MM.1S (cell line): Measurements from ENCODE around the gene NQO2.

Source experiments
- DNase-seq: peaks from one replicate; pipeline ENCODE4 v3.0.0-alpha.2; 2015
- H2AFZ ChIP-seq: fragments of 300-600 bp; sonication (generic); 2 replicates; pipeline ENCODE4 v1.6.0; 2016; ENCODE audit warnings: antibody characterized with exemption, low read length
- H3F3A ChIP-seq: fragments of 300-600 bp; sonication (generic); 2 replicates; pipeline ENCODE4 v1.6.1; 2016; ENCODE audit warnings: mild to moderate bottlenecking, antibody characterized with exemption, low read length, moderate library complexity, mixed read lengths; ENCODE audit not compliant: insufficient read depth
- H3K27ac ChIP-seq: fragments of 300-600 bp; sonication (generic); 2 replicates; pipeline ENCODE4 v1.5.1; 2016; ENCODE audit warnings: mild to moderate bottlenecking, low read length
- H3K27me3 ChIP-seq: fragments of 300-600 bp; sonication (generic); replicated peaks from 2 replicates; pipeline ENCODE4 v1.6.0; 2016; ENCODE audit warnings: low read length; ENCODE audit not compliant: insufficient read depth
- H3K36me3 ChIP-seq: fragments of 300-600 bp; sonication (generic); replicated peaks from 2 replicates; pipeline ENCODE4 v1.6.1; 2016; ENCODE audit warnings: mild to moderate bottlenecking, low read length, mixed read lengths; ENCODE audit not compliant: insufficient read depth
- H3K4me1 ChIP-seq: fragments of 300-600 bp; sonication (generic); 2 replicates; pipeline ENCODE4 v1.6.1; 2016; ENCODE audit warnings: low read length, mixed read lengths
- H3K4me2 ChIP-seq: fragments of 300-600 bp; sonication (generic); 2 replicates; pipeline ENCODE4 v1.6.0; 2016; ENCODE audit warnings: low read depth, low read length
- H3K4me3 ChIP-seq: fragments of 300-600 bp; sonication (generic); 2 replicates; pipeline ENCODE4 v1.5.1; 2016; ENCODE audit warnings: low read length, mixed read lengths
- H3K79me2 ChIP-seq: fragments of 300-600 bp; sonication (generic); 2 replicates; pipeline ENCODE4 v1.6.1; 2016; ENCODE audit warnings: mixed run types, low read length, mixed read lengths
- H3K9ac ChIP-seq: fragments of 300-600 bp; sonication (generic); 2 replicates; pipeline ENCODE4 v1.6.1; 2016; ENCODE audit warnings: low read length, mixed read lengths
- H3K9me2 ChIP-seq: fragments of 300-600 bp; sonication (generic); replicated peaks from 2 replicates; pipeline ENCODE4 v1.6.1; 2016; ENCODE audit warnings: mild to moderate bottlenecking, low read length, mixed read lengths; ENCODE audit not compliant: insufficient read depth
- H3K9me3 ChIP-seq: fragments of 300-600 bp; sonication (generic); replicated peaks from 2 replicates; pipeline ENCODE4 v1.6.1; 2016; ENCODE audit warnings: mild to moderate bottlenecking, low read length, mixed read lengths; ENCODE audit not compliant: insufficient read depth
- H4K20me1 ChIP-seq: fragments of 300-600 bp; sonication (generic); 2 replicates; pipeline ENCODE4 v1.6.1; 2016; ENCODE audit warnings: mild to moderate bottlenecking, low read length, moderate library complexity, mixed read lengths; ENCODE audit not compliant: insufficient read depth
- CTCF ChIP-seq: fragments of 300-600 bp; sonication (generic); IDR thresholded peaks from 2 replicates; pipeline ENCODE4 v1.5.1; 2016; ENCODE audit warnings: antibody characterized with exemption, low read length, mixed read lengths
- EZH2 ChIP-seq: fragments of 300-600 bp; sonication (generic); optimal IDR thresholded peaks from 2 replicates; pipeline ENCODE3; 2017; ENCODE audit warnings: low read depth, mild to moderate bottlenecking, antibody characterized with exemption, low read length, mixed read lengths
- EZH2phosphoT487 ChIP-seq: fragments of 300-600 bp; sonication (generic); IDR thresholded peaks from 2 replicates; pipeline ENCODE4 v1.6.1; 2018; ENCODE audit warnings: antibody characterized with exemption, low read length

The NQO2 gene

GRCh38 chr6:2959909-2960719 lies 39.6 kb upstream of the NQO2 start:
- Histone ChIP-seq H3K9me2 (no peaks in the 10 kb centered on the region), H3K9ac (no peak overlapping the region), H3K9me3 (no peaks in the 10 kb centered on the region), H3K79me2 (no peaks in the 10 kb centered on the region), H3K27me3 (no peaks in the 10 kb centered on the region), H3K27ac (no peak overlapping the region), H3K4me3 (no peak overlapping the region), H3K4me2 (no peak overlapping the region), H3K36me3 (no peaks in the 10 kb centered on the region), H4K20me1 (no peaks in the 10 kb centered on the region), H3F3A (no peaks in the 10 kb centered on the region), H2AFZ (no peak overlapping the region), H3K4me1 (peaks cover 5% of the 10 kb centered on the region)
- TF ChIP-seq CTCF, result no peak
- TF ChIP-seq EZH2phosphoT487, result no peak
- TF ChIP-seq EZH2, result no peak
- DNase-seq, result no peak

- Histone ChIP-seq H3F3A (no peaks in the 10 kb centered on the region), H3K9me3 (no peaks in the 10 kb centered on the region), H4K20me1 (no peaks in the 10 kb centered on the region), H3K4me1 (peaks cover 5% of the 10 kb centered on the region), H3K4me3 (no peak overlapping the region), H3K79me2 (no peaks in the 10 kb centered on the region), H3K9ac (no peak overlapping the region), H2AFZ (no peak overlapping the region), H3K4me2 (no peak overlapping the region), H3K36me3 (no peaks in the 10 kb centered on the region), H3K27ac (no peak overlapping the region), H3K27me3 (no peaks in the 10 kb centered on the region), H3K9me2 (no peaks in the 10 kb centered on the region)
- DNase-seq, result no peak
- TF ChIP-seq EZH2 (no peak), CTCF (no peak), EZH2phosphoT487 (no peak)
Observed at GRCh38 chr6:2960935-2961334, 38.8 kb upstream of the NQO2 start.

- DNase-seq, result no peak
- Histone ChIP-seq H3K36me3 (no peaks in the 10 kb centered on the region), H3K4me2 (no peak overlapping the region), H3K27ac (no peak overlapping the region), H4K20me1 (no peaks in the 10 kb centered on the region), H3K9me2 (no peaks in the 10 kb centered on the region), H3K79me2 (no peaks in the 10 kb centered on the region), H3K4me1 (peaks cover 5% of the 10 kb centered on the region), H3K4me3 (no peak overlapping the region), H2AFZ (no peak overlapping the region), H3F3A (no peaks in the 10 kb centered on the region), H3K9me3 (no peaks in the 10 kb centered on the region), H3K27me3 (no peaks in the 10 kb centered on the region), H3K9ac (no peak overlapping the region)
- TF ChIP-seq EZH2phosphoT487 (no peak), EZH2 (no peak), CTCF (no peak)
Observed at GRCh38 chr6:2961506-2961905, 38.2 kb upstream of the NQO2 start.
